IPS-20b (cell line): Measurements from ENCODE around the gene CSMD2.

Experiments used
- H3K27ac ChIP-seq: one replicate; pipeline ENCODE4 v1.5.1; 2013; ENCODE audit warnings: low read length
- H3K27me3 ChIP-seq: 2 replicates; pipeline ENCODE4 v1.6.1; 2013; ENCODE audit warnings: mild to moderate bottlenecking, low read length, inconsistent platforms; ENCODE audit not compliant: insufficient read depth
- H3K36me3 ChIP-seq: 2 replicates; pipeline ENCODE4 v1.6.1; 2013; ENCODE audit warnings: low read depth, mild to moderate bottlenecking, inconsistent platforms, low read length, moderate library complexity; ENCODE audit not compliant: insufficient read depth
- H3K4me1 ChIP-seq: 2 replicates; pipeline ENCODE4 v1.6.1; 2013; ENCODE audit warnings: mild to moderate bottlenecking, control low read depth, inconsistent platforms, low read length, moderate library complexity; ENCODE audit not compliant: insufficient read depth
- H3K4me3 ChIP-seq: 2 replicates; pipeline ENCODE4 v1.5.1; 2013; ENCODE audit warnings: mild to moderate bottlenecking, low read length, inconsistent platforms
- H3K9ac ChIP-seq: 2 replicates; pipeline ENCODE4 v1.6.1; 2013; ENCODE audit warnings: low read depth, mild to moderate bottlenecking, inconsistent platforms, low read length, moderate library complexity
- H3K9me3 ChIP-seq: 2 replicates; pipeline ENCODE4 v1.6.1; 2013; ENCODE audit warnings: mild to moderate bottlenecking, low read depth, low read length, inconsistent platforms; ENCODE audit not compliant: insufficient read depth

The CSMD2 gene

GRCh38 chr1:33562563-33562962 lies 602.5 kb downstream of the CSMD2 start:
- no peaks in the 10 kb centered on the region for H3K27me3 ChIP-seq
- H3K4me3 ChIP-seq, result no peak overlapping the region
- no peaks in the 10 kb centered on the region for H3K4me1 ChIP-seq
- H3K27ac ChIP-seq, result no peak overlapping the region
- H3K36me3 ChIP-seq, result no peaks in the 10 kb centered on the region; the same call in 1 of the 2 replicates
- H3K9me3 ChIP-seq, result no peaks in the 10 kb centered on the region
- no peak overlapping the region for H3K9ac ChIP-seq

- H3K4me3 ChIP-seq, result no peak overlapping the region
These were observed 603.5 kb downstream of the CSMD2 start for GRCh38 chr1:33561576-33561975.

GRCh38 chr1:33560680-33561079 lies 604.4 kb downstream of the CSMD2 start:
- H3K4me3 ChIP-seq, result no peak overlapping the region
- no peak overlapping the region for H3K9ac ChIP-seq
- H3K27me3 ChIP-seq, result no peaks in the 10 kb centered on the region
- no peaks in the 10 kb centered on the region for H3K4me1 ChIP-seq
- H3K27ac ChIP-seq, result no peak overlapping the region
- peaks cover 5% of the 10 kb centered on the region; the same call in 1 of the 2 replicates for H3K36me3 ChIP-seq
- no peaks in the 10 kb centered on the region for H3K9me3 ChIP-seq

More at GRCh38 chr1:33561576-33561975, 603.5 kb downstream of the CSMD2 start:
- H3K36me3 ChIP-seq, result peaks cover 5% of the 10 kb centered on the region; the same call in 1 of the 2 replicates
- no peaks in the 10 kb centered on the region for H3K9me3 ChIP-seq
- no peak overlapping the region for H3K27ac ChIP-seq
- no peaks in the 10 kb centered on the region for H3K27me3 ChIP-seq
- no peaks in the 10 kb centered on the region for H3K4me1 ChIP-seq
- H3K9ac ChIP-seq, result no peak overlapping the region

GRCh38 chr1:33548721-33549120 lies 616.3 kb downstream of the CSMD2 start:
- peaks cover 25% of the 10 kb centered on the region; the same call in 1 of the 2 replicates for H3K36me3 ChIP-seq
- no peaks in the 10 kb centered on the region for H3K4me1 ChIP-seq
- no peak overlapping the region for H3K4me3 ChIP-seq
- no peak overlapping the region for H3K9ac ChIP-seq
- H3K27me3 ChIP-seq, result no peaks in the 10 kb centered on the region
- H3K27ac ChIP-seq, result no peak overlapping the region
- peaks cover 22% of the 10 kb centered on the region; the same call in 1 of the 2 replicates for H3K9me3 ChIP-seq

GRCh38 chr1:33548319-33548718 lies 616.7 kb downstream of the CSMD2 start:
- peaks cover 22% of the 10 kb centered on the region; the same call in 1 of the 2 replicates for H3K9me3 ChIP-seq
- peaks cover 25% of the 10 kb centered on the region; the same call in 1 of the 2 replicates for H3K36me3 ChIP-seq
- no peaks in the 10 kb centered on the region for H3K4me1 ChIP-seq
- no peak overlapping the region for H3K4me3 ChIP-seq
- H3K27me3 ChIP-seq, result no peaks in the 10 kb centered on the region
- no peak overlapping the region for H3K27ac ChIP-seq
- no peak overlapping the region for H3K9ac ChIP-seq

- H3K36me3 ChIP-seq, result peaks cover 25% of the 10 kb centered on the region; the same call in 1 of the 2 replicates
- no peaks in the 10 kb centered on the region for H3K4me1 ChIP-seq
- H3K27me3 ChIP-seq, result no peaks in the 10 kb centered on the region
- H3K4me3 ChIP-seq, result no peak overlapping the region
- H3K9me3 ChIP-seq, result peaks cover 22% of the 10 kb centered on the region; the same call in 1 of the 2 replicates
- no peak overlapping the region for H3K27ac ChIP-seq
- no peak overlapping the region for H3K9ac ChIP-seq
These were observed 617.5 kb downstream of the CSMD2 start for GRCh38 chr1:33547576-33547975.

- Histone ChIP-seq H3K4me3 (no peak overlapping the region), H3K9me3 (no peaks in the 10 kb centered on the region), H3K36me3 (peaks cover 18% of the 10 kb centered on the region; the same call in 1 of the 2 replicates), H3K27ac (no peak overlapping the region), H3K27me3 (no peaks in the 10 kb centered on the region), H3K9ac (no peak overlapping the region), H3K4me1 (no peaks in the 10 kb centered on the region)
These were observed 623.1 kb downstream of the CSMD2 start for GRCh38 chr1:33541966-33542365.

- H3K27ac ChIP-seq, result no peak overlapping the region
- H3K9ac ChIP-seq, result no peak overlapping the region
- H3K4me1 ChIP-seq, result no peaks in the 10 kb centered on the region
- H3K27me3 ChIP-seq, result no peaks in the 10 kb centered on the region
- no peak overlapping the region for H3K4me3 ChIP-seq
- no peaks in the 10 kb centered on the region for H3K9me3 ChIP-seq
- peaks cover 13% of the 10 kb centered on the region; the same call in 1 of the 2 replicates for H3K36me3 ChIP-seq
These were observed 627.1 kb downstream of the CSMD2 start for GRCh38 chr1:33537885-33538284.

- Histone ChIP-seq H3K4me1 (no peaks in the 10 kb centered on the region), H3K36me3 (no peaks in the 10 kb centered on the region), H3K9me3 (no peaks in the 10 kb centered on the region), H3K27me3 (no peaks in the 10 kb centered on the region), H3K4me3 (no peak overlapping the region), H3K27ac (no peak overlapping the region), H3K9ac (no peak overlapping the region)
These were observed 629.7 kb downstream of the CSMD2 start for GRCh38 chr1:33535334-33535733.

GRCh38 chr1:33532936-33533335 lies 632.1 kb downstream of the CSMD2 start:
- Histone ChIP-seq H3K36me3 (no peaks in the 10 kb centered on the region), H3K27me3 (no peaks in the 10 kb centered on the region), H3K27ac (no peak overlapping the region), H3K9me3 (no peaks in the 10 kb centered on the region), H3K4me1 (no peaks in the 10 kb centered on the region), H3K9ac (no peak overlapping the region), H3K4me3 (no peak overlapping the region)

GRCh38 chr1:33532250-33532649 lies 632.8 kb downstream of the CSMD2 start:
- Histone ChIP-seq H3K27ac (no peak overlapping the region), H3K9me3 (no peaks in the 10 kb centered on the region), H3K27me3 (no peaks in the 10 kb centered on the region), H3K36me3 (no peaks in the 10 kb centered on the region), H3K9ac (no peak overlapping the region), H3K4me1 (no peaks in the 10 kb centered on the region), H3K4me3 (no peak overlapping the region)

GRCh38 chr1:33529957-33530356 lies 635.1 kb downstream of the CSMD2 start:
- H3K27me3 ChIP-seq, result no peaks in the 10 kb centered on the region
- peaks cover 4% of the 10 kb centered on the region; the same call in 1 of the 2 replicates for H3K36me3 ChIP-seq
- no peak overlapping the region for H3K4me3 ChIP-seq
- H3K27ac ChIP-seq, result no peak overlapping the region
- H3K9me3 ChIP-seq, result no peaks in the 10 kb centered on the region
- no peaks in the 10 kb centered on the region for H3K4me1 ChIP-seq
- H3K9ac ChIP-seq, result no peak overlapping the region
